ENCODE data around the gene VAT1L. TPM values are rescaled to one million over a fixed set of nuclear protein-coding genes. Genes with fewer than 3 reads are reported as not detected.

Gene VAT1L
- total and polyA plus RNA-seq, 3 experiments from 2014 or later, result not detected

Other genes starting within 250 kb of the VAT1L start
- gene NUDT7, start 66.0 kb upstream of the VAT1L start, total RNA-seq, result 1 to 10 TPM; 4.4 to 4.5 TPM
- 18.0 TPM for gene NUDT7, start 66.0 kb upstream of the VAT1L start, polyA plus RNA-seq
- not detected for gene CLEC3A, start 234.0 kb downstream of the VAT1L start, total RNA-seq
- not detected for gene CLEC3A, start 234.0 kb downstream of the VAT1L start, polyA plus RNA-seq